Gastrocnemius medialis (tissue), 4 donors: ENCODE measurements around the gene ATOH8.

ENCODE experiments used
- POLR2A ChIP-seq, 2 donors: fragments of 450-650 bp; IDR thresholded peaks; one replicate each; pipeline ENCODE4 v1.6.1; 2017; ENCODE audit warnings: antibody characterized with exemption in 2 of 2, mild to moderate bottlenecking in 2 of 2, moderate library complexity in 2 of 2
- TF ChIP-seq, protein P1 (sequence below), 5 experiments: fragments of 450-650 bp in 3 of 5; fragments of 200-600 bp in 2 of 5; sonication (generic) in 2 of 5; IDR thresholded peaks in 4 of 5; conservative IDR thresholded peaks in 1 of 5; 1 replicate in 4 of 5; 2 replicates in 1 of 5; pipeline ENCODE4 v1.5.1; 2016 to 2019; ENCODE audit warnings: antibody characterized with exemption in 5 of 5, mild to moderate bottlenecking in 3 of 5, moderate library complexity in 3 of 5

DNA sequence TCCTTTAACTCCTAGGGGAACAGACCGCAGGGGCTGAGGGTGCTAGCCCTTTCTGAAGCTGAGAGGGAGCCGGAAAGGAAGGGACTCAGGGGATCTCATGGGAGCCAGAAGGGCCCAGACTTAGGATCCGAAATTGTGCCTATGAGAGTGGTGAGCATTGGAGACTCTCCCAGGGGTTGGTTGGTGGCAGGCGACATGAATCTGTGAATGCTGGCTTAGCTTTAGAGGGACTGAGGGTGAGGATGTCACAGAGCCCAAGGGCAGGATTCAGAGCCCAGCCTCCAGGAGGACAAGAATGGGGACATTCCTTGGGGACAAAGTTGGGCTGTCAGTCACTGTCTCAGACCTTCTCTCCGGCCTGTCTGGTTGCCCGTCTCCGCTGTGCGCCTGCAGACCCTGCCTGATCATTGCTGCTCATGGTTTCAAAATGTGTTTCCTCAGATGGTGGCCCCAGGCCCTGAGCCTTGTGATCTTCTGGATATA is 42.2 kb upstream of the ATOH8 start:
- TF ChIP-seq, protein P1, sequence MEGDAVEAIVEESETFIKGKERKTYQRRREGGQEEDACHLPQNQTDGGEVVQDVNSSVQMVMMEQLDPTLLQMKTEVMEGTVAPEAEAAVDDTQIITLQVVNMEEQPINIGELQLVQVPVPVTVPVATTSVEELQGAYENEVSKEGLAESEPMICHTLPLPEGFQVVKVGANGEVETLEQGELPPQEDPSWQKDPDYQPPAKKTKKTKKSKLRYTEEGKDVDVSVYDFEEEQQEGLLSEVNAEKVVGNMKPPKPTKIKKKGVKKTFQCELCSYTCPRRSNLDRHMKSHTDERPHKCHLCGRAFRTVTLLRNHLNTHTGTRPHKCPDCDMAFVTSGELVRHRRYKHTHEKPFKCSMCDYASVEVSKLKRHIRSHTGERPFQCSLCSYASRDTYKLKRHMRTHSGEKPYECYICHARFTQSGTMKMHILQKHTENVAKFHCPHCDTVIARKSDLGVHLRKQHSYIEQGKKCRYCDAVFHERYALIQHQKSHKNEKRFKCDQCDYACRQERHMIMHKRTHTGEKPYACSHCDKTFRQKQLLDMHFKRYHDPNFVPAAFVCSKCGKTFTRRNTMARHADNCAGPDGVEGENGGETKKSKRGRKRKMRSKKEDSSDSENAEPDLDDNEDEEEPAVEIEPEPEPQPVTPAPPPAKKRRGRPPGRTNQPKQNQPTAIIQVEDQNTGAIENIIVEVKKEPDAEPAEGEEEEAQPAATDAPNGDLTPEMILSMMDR (IDR thresholded peaks at IDR 0.05 in 4 of 5, conservative IDR thresholded peaks at IDR 0.05 in 1 of 5) = no peak
- no peak for TF ChIP-seq POLR2A (IDR thresholded peaks at IDR 0.05)
